ENCODE results near the gene ADAMTS17.

The ADAMTS17 gene

DNA sequence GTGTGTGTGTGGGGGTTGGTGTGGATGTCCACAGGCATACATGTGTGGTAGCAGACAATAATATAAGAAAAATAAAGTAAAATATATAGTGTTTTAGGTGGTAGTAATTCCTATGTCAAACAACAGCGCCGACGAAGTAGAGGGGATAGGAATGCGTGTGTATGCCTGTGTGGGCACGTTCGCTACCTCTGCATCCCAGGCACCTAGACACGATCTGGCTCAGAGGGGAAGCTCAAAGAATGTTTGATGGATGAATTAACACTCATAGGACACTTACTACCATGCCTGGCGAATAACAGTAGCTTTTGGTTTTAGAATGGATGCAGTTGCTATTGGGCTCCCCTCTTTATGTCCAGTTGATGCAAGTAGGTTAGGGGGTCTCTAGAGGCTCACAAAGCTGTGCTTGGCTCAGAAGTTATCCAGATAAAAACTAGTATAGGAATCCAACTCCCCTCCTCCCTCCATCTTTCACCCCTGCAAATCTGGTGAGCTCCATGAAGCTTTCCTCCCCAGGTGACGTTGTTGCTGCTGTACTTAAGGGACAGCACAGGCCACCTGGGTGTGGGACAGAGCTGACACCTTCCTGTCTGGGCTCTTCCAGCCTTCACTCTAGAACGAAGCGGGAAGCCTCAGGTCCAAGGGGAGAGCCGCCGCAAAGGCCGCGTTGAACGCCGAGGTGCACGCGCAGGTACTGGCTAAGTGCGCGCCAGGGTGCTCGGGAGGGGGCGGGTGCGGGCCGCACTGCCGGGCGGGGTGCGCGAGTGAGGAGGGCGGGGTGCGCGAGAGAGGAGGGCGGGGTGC, 415.9 kb downstream of the ADAMTS17 start:
- TF ChIP-seq CTCF (IDR thresholded peaks at IDR 0.05; ENCODE audit: unreplicated experiment in 3 of 3) = no peak
- H3K9me3 Mint-ChIP-seq = peaks cover 3% of the 10 kb centered on the region
- H3K27me3 Mint-ChIP-seq (ENCODE audit: low read depth) = peaks cover 53% of the 10 kb centered on the region
- H3K27ac Mint-ChIP-seq = peak overlapping the region; percentile 52 to 78 (median 63)
- no peaks in the 10 kb centered on the region for H3K36me3 Mint-ChIP-seq (ENCODE audit: low read depth)
- H3K4me1 Mint-ChIP-seq = no peaks in the 10 kb centered on the region
- H3K4me3 Mint-ChIP-seq = peak overlapping the region; percentile 72 to 87 (median 84)

GRCh38 chr15:99923711-99924110, 418.1 kb downstream of the ADAMTS17 start:
- no peaks in the 10 kb centered on the region for H3K36me3 Mint-ChIP-seq (ENCODE audit: low read depth)
- H3K27me3 Mint-ChIP-seq (ENCODE audit: low read depth) = peaks cover 47% of the 10 kb centered on the region
- no peaks in the 10 kb centered on the region for H3K9me3 Mint-ChIP-seq

More at GRCh38 chr15:99923711-99924110, 418.1 kb downstream of the ADAMTS17 start:
- Mint-ChIP-seq H3K27ac (no peak overlapping the region), H3K4me3 (peak overlapping the region in 2 of 3 experiments; percentile 31 to 35), H3K4me1 (no peaks in the 10 kb centered on the region)
- TF ChIP-seq CTCF (IDR thresholded peaks at IDR 0.05; ENCODE audit: unreplicated experiment in 3 of 3) = no peak

All from nephron (organoid).